ENCODE results near the gene NAGPA. TPM values are rescaled to one million over a fixed set of nuclear protein-coding genes. Genes with fewer than 3 reads are reported as not detected.
"Not testable (repeated sequence)": the region's sequence is repeated elsewhere in the genome, so short reads cannot be mapped to it uniquely, and the experiment has no call there.

Gene NAGPA
- total and polyA plus RNA-seq, 8 donors: 7.7 to 21.0 (median 9.2) TPM

DNA sequence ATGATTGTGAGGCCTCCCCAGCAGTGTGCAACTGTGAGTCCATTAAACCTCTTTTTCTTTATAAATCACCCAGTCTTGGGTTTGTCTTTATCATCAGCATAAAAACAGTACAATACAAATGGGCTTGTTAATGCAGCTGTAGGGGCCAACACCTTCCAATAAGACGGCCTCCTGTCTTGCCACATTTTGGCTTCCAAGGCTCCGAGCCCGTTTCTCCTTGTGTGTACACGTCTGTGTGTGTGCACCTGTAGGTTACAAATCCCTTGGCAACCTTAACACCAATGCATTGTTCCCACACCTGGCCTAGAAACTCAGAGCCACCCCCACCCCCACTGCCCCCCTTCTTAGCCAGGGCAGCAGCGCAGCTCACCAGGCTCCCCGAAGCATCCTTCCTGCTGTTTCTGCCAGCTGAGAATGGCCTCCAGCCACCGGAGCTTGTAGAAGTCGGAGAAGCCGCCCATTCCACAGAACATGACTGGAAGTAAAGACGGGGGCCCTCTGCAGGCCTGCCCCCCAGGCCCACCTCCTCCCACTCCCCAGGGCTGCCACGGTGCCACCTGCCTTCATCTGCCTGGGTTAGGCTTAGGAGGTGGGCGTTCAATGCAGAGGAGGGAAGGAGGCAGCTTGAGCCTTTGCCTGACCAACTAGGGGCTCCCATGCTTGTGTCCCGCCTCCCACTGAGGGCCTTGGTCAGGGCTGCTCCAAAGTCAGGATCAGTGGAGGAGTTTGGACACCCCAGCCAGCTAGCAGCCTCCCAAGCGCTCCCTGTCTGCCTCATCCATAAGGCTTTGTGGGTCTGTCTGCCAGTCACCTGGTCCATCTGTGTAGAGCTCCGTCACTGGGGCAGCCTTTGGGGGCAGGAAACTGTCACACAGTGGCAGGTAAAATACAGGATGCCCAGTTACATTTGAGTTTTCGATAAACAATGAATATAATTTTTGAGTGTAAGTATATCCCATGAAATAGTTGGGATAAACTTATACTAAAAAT is 21.4 kb upstream of the NAGPA start:
- intact Hi-C loops (cut with DNase I): no loop called here
- ATAC-seq (no peak), DNase-seq (peak in 1 of 4 donors; percentile 18)
- Histone ChIP-seq H3K27ac (no peak overlapping the region), H3K9me3 (no peaks in the 10 kb centered on the region), H3K4me3 (no peak overlapping the region), H3K36me3 (peaks cover 0 to 4% of the 10 kb centered on the region in 2 donors), H3K27me3 (no peaks in the 10 kb centered on the region), H3K4me1 (no peaks in the 10 kb centered on the region)
- TF ChIP-seq, protein P1, sequence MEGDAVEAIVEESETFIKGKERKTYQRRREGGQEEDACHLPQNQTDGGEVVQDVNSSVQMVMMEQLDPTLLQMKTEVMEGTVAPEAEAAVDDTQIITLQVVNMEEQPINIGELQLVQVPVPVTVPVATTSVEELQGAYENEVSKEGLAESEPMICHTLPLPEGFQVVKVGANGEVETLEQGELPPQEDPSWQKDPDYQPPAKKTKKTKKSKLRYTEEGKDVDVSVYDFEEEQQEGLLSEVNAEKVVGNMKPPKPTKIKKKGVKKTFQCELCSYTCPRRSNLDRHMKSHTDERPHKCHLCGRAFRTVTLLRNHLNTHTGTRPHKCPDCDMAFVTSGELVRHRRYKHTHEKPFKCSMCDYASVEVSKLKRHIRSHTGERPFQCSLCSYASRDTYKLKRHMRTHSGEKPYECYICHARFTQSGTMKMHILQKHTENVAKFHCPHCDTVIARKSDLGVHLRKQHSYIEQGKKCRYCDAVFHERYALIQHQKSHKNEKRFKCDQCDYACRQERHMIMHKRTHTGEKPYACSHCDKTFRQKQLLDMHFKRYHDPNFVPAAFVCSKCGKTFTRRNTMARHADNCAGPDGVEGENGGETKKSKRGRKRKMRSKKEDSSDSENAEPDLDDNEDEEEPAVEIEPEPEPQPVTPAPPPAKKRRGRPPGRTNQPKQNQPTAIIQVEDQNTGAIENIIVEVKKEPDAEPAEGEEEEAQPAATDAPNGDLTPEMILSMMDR (IDR thresholded peaks at IDR 0.05): no peak

GRCh38 chr16:5046914-5047313 is 13.2 kb upstream of the NAGPA start:
- H3K36me3 ChIP-seq: peaks cover 0 to 6% of the 10 kb centered on the region in 2 donors
- intact Hi-C loops (cut with DNase I): no loop called here
- H3K4me1 ChIP-seq: no peaks in the 10 kb centered on the region
- DNase-seq (no peak), ATAC-seq (no peak)
- H3K27me3 ChIP-seq: no peaks in the 10 kb centered on the region
- H3K27ac ChIP-seq: no peak overlapping the region
- no peaks in the 10 kb centered on the region for H3K9me3 ChIP-seq
- TF ChIP-seq, protein P1 (IDR thresholded peaks at IDR 0.05): no peak
- H3K4me3 ChIP-seq: no peak overlapping the region

DNA sequence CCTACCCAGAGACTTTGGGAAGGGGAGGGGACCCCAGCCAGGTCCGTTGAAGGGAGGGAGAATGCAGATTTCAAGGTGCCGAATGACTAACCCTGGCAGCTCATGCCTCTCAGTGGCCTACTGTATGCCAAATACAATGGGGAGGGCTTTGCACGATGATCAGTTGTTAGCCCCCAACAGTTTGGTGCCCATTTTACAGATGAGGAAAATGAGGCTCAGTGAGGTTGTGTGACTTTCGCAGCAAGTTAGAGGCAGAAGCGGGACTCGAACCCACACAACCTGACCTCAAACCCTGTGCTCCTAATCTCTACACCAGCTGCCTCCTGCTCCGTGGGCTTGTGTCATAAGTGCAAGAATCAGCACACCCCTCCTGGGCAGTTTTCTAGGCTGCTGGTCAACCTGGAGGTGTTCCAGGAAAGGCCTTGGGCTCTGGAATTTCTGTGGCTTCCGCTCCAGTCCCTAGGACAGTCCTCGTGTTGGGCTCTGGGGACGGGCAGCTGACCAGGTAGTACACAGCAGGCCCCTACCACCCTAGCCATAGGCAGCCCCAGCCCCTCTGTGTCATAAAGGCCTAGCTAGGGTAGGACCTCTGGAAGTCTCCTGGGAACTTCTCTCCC is 11.9 kb upstream of the NAGPA start:
- intact Hi-C loops (cut with DNase I): no loop called here
- no peak for ATAC-seq

GRCh38 chr16:5044581-5044980 is 10.8 kb upstream of the NAGPA start:
- H3K4me3 ChIP-seq; H3K4me1 ChIP-seq; intact Hi-C loops (cut with DNase I); H3K36me3 ChIP-seq; DNase-seq; H3K27ac ChIP-seq; H3K27me3 ChIP-seq; H3K9me3 ChIP-seq; ATAC-seq: not testable (repeated sequence)

More for the DNA sequence above, 11.9 kb upstream of the NAGPA start:
- peaks cover 0 to 6% of the 10 kb centered on the region in 2 donors for H3K36me3 ChIP-seq
- TF ChIP-seq, protein P1 (IDR thresholded peaks at IDR 0.05): no peak
- no peaks in the 10 kb centered on the region for H3K4me1 ChIP-seq
- DNase-seq: no peak
- no peaks in the 10 kb centered on the region for H3K9me3 ChIP-seq
- H3K27ac ChIP-seq: no peak overlapping the region
- H3K27me3 ChIP-seq: no peaks in the 10 kb centered on the region
- no peak overlapping the region for H3K4me3 ChIP-seq

DNA sequence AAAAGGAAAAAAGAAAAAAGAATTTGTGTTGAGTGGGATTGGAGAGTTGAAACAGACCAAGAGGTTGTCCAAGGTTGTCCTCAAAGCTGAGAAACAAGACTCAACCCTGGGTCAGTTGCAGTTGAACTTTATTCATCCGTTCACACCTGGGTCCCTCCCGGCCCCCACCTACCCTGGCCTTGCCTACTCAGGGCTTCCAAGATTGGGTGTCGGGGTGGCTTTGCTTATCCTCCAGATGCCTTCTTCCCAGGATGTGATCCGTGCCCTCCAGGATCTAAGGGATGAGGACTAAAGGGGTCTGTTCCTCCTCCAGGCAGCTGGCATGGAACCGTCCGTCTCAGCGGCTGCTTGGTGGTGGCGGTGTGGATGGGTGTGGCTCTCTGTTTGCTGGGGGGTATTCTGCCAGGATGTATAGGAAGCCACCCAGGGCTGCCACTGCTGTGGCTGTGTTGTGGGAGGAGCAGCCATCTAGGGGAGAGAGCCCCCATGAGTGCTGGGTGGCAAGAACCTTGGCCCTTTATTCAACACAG is 10.3 kb upstream of the NAGPA start:
- TF ChIP-seq, protein P1 (IDR thresholded peaks at IDR 0.05): no peak
- ATAC-seq: no peak

More for the DNA sequence above, 10.3 kb upstream of the NAGPA start:
- DNase-seq: peak in 1 of 4 donors; percentile 21
- Histone ChIP-seq H3K36me3 (peaks cover 0 to 6% of the 10 kb centered on the region in 2 donors), H3K4me1 (no peaks in the 10 kb centered on the region), H3K27me3 (no peaks in the 10 kb centered on the region), H3K4me3 (no peak overlapping the region), H3K27ac (no peak overlapping the region), H3K9me3 (no peaks in the 10 kb centered on the region)
- intact Hi-C loops (cut with DNase I): no loop called here
